Uterus (tissue), 4 donors: ENCODE data around the gene KCNA3. TPM values are rescaled to one million over a fixed set of nuclear protein-coding genes. Genes with fewer than 3 reads are reported as not detected.
A peak's percentile ranks its signal among the peaks of the same experiment; 100 is the strongest.

Source experiments
- DNase-seq, 2 donors: peaks; one replicate each; pipeline ENCODE4 v3.0.0-alpha.2; 2019 to 2020
- H3K27ac ChIP-seq, 2 donors: fragments of 200-600 bp; sonication (generic); 1 replicate in 1 of 2; 2 replicates in 1 of 2; pipeline ENCODE4 v1.5.1; 2016 to 2018
- H3K27me3 ChIP-seq, 2 donors: fragments of 200-600 bp; sonication (generic); one replicate each; pipeline ENCODE4 v1.5.1; 2018 to 2019; ENCODE audit warnings: control low read depth in 1 of 2
- H3K36me3 ChIP-seq, 2 donors: fragments of 200-600 bp; sonication (generic); one replicate each; pipeline ENCODE4 v1.5.1; 2019; ENCODE audit warnings: control low read depth in 1 of 2
- H3K4me1 ChIP-seq, 2 donors: fragments of 200-600 bp; sonication (generic); one replicate each; pipeline ENCODE4 v1.5.1; 2018 to 2019; ENCODE audit warnings: control low read depth in 1 of 2
- H3K4me3 ChIP-seq, 2 donors: fragments of 200-600 bp; sonication (generic); 1 replicate in 1 of 2; 2 replicates in 1 of 2; pipeline ENCODE4 v1.5.1; 2018 to 2019; ENCODE audit warnings: mild to moderate bottlenecking in 1 of 2
- H3K9me3 ChIP-seq, 2 donors: fragments of 200-600 bp; sonication (generic); one replicate each; pipeline ENCODE4 v1.5.1; 2019; ENCODE audit warnings: control low read depth in 1 of 2
- CTCF ChIP-seq, 4 experiments: fragments of 200-600 bp in 2 of 4; fragments of 450-650 bp in 2 of 4; sonication (generic) in 2 of 4; IDR thresholded peaks; one replicate each; pipeline ENCODE4 v1.5.1; 2016 to 2019; ENCODE audit warnings: antibody characterized with exemption in 4 of 4, mild to moderate bottlenecking in 2 of 4, moderate library complexity in 1 of 4
- POLR2A ChIP-seq, 2 donors: fragments of 450-650 bp; IDR thresholded peaks; one replicate each; pipeline ENCODE4 v1.6.1; 2016; ENCODE audit warnings: antibody characterized with exemption in 2 of 2, mild to moderate bottlenecking in 1 of 2, moderate library complexity in 1 of 2
- intact Hi-C: fragments of 100-400 bp; cut with DNase I; formaldehyde crosslinking; loops from one replicate; pipeline ENCODE4 v1.15.1; 2023; ENCODE audit warnings: low total_unique reads
- total RNA-seq, 4 donors: library from RNA; depleted of rRNA in 3 of 4; stranded (reverse); fragments of >200 nt in 3 of 4; gene quantifications; one replicate each; pipeline versions ENCODE4 v1.1.0 to v1.2.4, GENCODE V29; 2014 to 2023
- donor health status: DM: yes; HTN: yes; CAD: no.

Gene KCNA3
- total RNA-seq, 4 donors from 2014 or later: 1.3 to 5.6 (median 2.0) TPM

- Histone ChIP-seq H3K27ac (no peak overlapping the region), H3K4me1 (no peaks in the 10 kb centered on the region), H3K9me3 (no peaks in the 10 kb centered on the region), H3K36me3 (no peaks in the 10 kb centered on the region), H3K4me3 (no peak overlapping the region), H3K27me3 (no peaks in the 10 kb centered on the region)
- no peak for DNase-seq
- TF ChIP-seq POLR2A (IDR thresholded peaks at IDR 0.05): no peak
- TF ChIP-seq CTCF (IDR thresholded peaks at IDR 0.05): no peak
- intact Hi-C loops: no loop called here
Measured at GRCh38 chr1:110657351-110657750, 17.4 kb downstream of the KCNA3 start.

GRCh38 chr1:110650609-110651008 is 24.1 kb downstream of the KCNA3 start:
- Histone ChIP-seq H3K27me3 (no peaks in the 10 kb centered on the region), H3K36me3 (no peaks in the 10 kb centered on the region), H3K4me3 (no peak overlapping the region), H3K9me3 (no peaks in the 10 kb centered on the region), H3K4me1 (peaks cover 0 to 10% of the 10 kb centered on the region in 2 donors), H3K27ac (no peak overlapping the region)
- intact Hi-C loops: no loop called here
- no peak for DNase-seq
- no peak for TF ChIP-seq CTCF (IDR thresholded peaks at IDR 0.05)
- no peak for TF ChIP-seq POLR2A (IDR thresholded peaks at IDR 0.05)

GRCh38 chr1:110648417-110648816 is 26.3 kb downstream of the KCNA3 start:
- Histone ChIP-seq H3K9me3 (no peaks in the 10 kb centered on the region), H3K4me1 (peaks cover 0 to 10% of the 10 kb centered on the region in 2 donors), H3K36me3 (no peaks in the 10 kb centered on the region), H3K4me3 (no peak overlapping the region), H3K27me3 (no peaks in the 10 kb centered on the region), H3K27ac (no peak overlapping the region)
- DNase-seq: no peak
- intact Hi-C loops: no loop called here
- TF ChIP-seq POLR2A (IDR thresholded peaks at IDR 0.05): no peak
- TF ChIP-seq CTCF (IDR thresholded peaks at IDR 0.05): no peak

- H3K27me3 ChIP-seq: no peaks in the 10 kb centered on the region
- TF ChIP-seq CTCF (IDR thresholded peaks at IDR 0.05) (no peak), POLR2A (IDR thresholded peaks at IDR 0.05) (no peak)
- no peak for DNase-seq
- H3K36me3 ChIP-seq: no peaks in the 10 kb centered on the region
- intact Hi-C loops: no loop called here
- peaks cover 0 to 10% of the 10 kb centered on the region in 2 donors for H3K4me1 ChIP-seq
- H3K4me3 ChIP-seq: no peak overlapping the region
- no peaks in the 10 kb centered on the region for H3K9me3 ChIP-seq
- H3K27ac ChIP-seq: peak overlapping the region; percentile 4 to 40
Measured at GRCh38 chr1:110647254-110647891, 27.4 kb downstream of the KCNA3 start.

GRCh38 chr1:110645821-110646735 is 28.7 kb downstream of the KCNA3 start:
- Histone ChIP-seq H3K27ac (peak overlapping the region; percentile 47 to 52), H3K9me3 (no peaks in the 10 kb centered on the region), H3K4me1 (peaks cover 0 to 10% of the 10 kb centered on the region in 2 donors), H3K4me3 (no peak overlapping the region), H3K27me3 (no peaks in the 10 kb centered on the region), H3K36me3 (no peaks in the 10 kb centered on the region)
- intact Hi-C loops: no loop called here
- TF ChIP-seq POLR2A (IDR thresholded peaks at IDR 0.05) (no peak), CTCF (IDR thresholded peaks at IDR 0.05) (no peak)
- no peak for DNase-seq
